Myocyte (in vitro differentiated cells): ENCODE data around the gene ABCA10. TPM values are rescaled to one million over a fixed set of nuclear protein-coding genes. Genes with fewer than 3 reads are reported as not detected.
"Not testable (repeated sequence)": the region's sequence is repeated elsewhere in the genome, so short reads cannot be mapped to it uniquely, and the experiment has no call there.

Experiments
- DNase-seq: peaks from one replicate; pipeline ENCODE4 v3.0.0-alpha.2; 2012; ENCODE audit warnings: low read depth
- polyA plus RNA-seq: library from polyadenylated mRNA; unstranded; fragments of >200 nt; gene quantifications from one replicate; pipeline ENCODE4 v1.2.1, GENCODE V29; 2012; ENCODE audit warnings: missing spikeins
- total RNA-seq: library from RNA; depleted of rRNA; stranded (reverse); fragments of >200 nt; gene quantifications from 2 replicates; pipeline ENCODE4 v1.2.3, GENCODE V29; 2014

ABCA10 gene
- total RNA-seq: 0.08 TPM in 1 of 2 replicates, not detected in the other
- not detected for polyA plus RNA-seq

GRCh38 chr17:69228576-69228975, at the start of gene ABCA10:
Gene ABCA10 (minus strand): TSS chr17:69228824. CDS start chr17:69225358, 3,466 bp downstream.
- no peak for DNase-seq

DNA sequence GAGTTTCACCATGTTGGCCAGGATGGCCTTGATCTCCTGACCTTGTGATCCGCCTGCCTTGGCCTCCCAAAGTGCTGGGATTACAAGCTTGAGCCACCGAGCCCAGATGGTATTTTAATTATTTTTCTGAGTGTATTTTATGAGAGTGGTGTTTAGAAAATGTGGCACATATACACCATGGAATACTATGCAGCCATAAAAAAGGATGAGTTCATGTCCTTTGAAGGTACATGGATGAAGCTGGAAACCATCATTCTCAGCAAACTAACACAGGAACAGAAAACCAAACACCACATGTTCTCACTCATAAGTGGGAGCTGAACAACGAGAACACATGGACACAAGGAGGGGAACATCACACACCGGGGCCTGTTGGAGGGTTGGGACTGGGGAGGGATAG, 47.7 kb upstream of the ABCA10 start:
- not testable (repeated sequence) for DNase-seq

- no peak for DNase-seq
These were observed 47.1 kb upstream of the ABCA10 start for GRCh38 chr17:69275751-69276150.

GRCh38 chr17:69271023-69271422, 42.4 kb upstream of the ABCA10 start:
- DNase-seq: no peak

GRCh38 chr17:69269131-69269998, 40.7 kb upstream of the ABCA10 start:
- DNase-seq: peak; percentile 6

DNA sequence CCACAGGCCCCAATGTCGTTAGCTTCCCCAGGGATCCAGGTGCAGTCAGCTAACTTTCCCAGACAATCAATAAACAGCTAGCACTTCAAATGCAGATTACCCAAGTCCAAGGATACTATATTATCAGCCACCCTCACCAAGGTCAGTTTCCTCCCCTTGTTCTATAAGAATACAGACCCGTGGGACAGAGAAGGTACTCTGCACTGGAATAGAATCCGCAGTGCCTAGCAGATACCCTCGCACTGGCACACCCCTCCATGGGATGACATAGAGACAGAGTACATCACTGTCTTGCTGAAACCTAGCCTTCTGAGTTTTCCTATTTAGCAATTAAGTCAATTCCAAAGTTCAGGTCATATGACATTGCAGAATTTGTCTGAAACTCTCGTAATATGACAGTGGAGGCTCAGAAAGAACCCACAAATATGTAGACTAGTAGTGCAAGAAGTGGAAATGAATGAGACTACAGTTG, 40.0 kb upstream of the ABCA10 start:
- no peak for DNase-seq

DNA sequence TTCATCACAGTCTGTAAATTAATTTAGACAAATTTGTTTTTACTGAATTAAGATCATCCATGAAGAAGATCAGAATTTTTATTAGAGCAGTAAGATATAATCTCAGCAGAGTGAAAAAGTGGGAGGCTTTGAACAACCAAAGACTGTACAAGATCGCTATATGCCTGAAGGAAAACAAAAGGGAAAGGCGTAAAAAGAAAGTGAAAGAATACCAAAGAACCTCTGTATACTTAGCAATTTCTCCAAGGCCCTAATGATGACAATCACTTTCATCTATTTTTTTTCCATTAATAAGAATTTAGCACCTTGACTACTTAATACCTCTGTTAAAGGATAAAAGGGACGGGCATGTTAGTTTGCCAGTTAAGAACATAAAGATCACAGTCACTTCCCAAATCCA, 38.6 kb upstream of the ABCA10 start:
- DNase-seq: no peak

- no peak for DNase-seq
These were observed 37.2 kb upstream of the ABCA10 start for GRCh38 chr17:69265873-69266272.

DNA sequence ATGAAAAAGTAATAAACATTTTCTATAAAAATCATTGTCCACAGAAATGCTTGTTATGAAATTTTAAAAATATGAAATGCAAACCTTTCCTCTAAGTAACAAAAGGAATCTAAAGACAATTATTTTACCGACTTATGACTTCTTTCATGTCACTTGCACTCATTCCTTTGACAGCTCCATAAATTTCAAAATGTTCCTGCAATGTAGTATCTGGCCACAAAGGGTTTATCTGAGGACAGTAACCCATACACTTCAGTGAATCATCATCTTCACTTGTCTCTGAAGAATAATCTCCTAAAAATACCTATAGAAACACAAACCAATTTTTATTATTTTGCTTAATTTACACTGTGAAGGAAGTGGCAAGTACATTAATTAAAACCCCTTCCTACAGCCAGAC, 25.6 kb upstream of the ABCA10 start:
- DNase-seq: peak; percentile 6

DNA sequence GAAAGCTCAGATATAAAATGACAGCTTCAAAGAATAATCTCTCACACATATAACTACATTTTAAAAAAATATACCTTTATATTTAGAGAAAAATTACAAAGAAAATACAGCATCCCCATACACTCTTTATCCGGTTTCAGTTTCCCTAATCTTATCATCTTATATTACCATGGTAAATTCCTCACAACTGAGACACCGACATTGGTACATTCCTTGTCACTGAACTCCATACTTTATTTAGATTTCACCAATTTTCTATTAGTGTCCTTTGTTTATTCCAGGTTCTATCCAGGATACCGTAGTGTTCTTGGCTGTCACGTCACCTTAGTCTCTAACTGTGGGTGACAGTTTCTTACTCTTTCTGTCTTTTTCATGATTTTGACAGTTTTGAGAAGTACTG, 22.0 kb upstream of the ABCA10 start:
- no peak for DNase-seq

DNA sequence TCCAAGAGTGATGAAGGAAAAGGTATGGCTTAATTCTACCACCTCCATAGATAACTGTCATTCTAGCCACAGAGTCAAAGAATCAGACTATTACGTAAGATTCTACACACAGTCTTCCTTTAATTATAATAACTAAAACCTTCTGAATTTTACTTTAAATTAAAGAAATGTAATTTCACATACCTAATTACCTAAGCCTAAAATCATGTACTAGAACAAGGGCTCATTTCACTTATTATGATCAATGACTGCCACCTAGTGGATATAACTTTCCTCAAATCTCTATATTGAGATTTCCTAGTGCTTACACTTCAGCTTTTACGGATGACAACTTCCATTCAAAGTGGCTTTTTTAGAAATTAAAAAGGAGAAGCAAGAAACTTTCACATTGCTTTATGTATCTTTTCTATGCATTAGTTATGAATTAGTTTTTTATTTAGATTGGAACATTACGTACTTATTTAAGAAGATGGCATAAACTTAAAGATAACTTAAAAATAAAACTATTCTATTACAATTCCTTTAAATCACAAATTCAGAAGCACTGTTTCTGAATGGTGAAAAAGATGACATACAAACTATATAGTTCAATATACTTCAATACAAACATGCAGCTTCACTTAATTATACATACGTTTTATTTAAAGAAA, 18.2 kb upstream of the ABCA10 start:
- peak; percentile 60 for DNase-seq

GRCh38 chr17:69246202-69246601, 17.6 kb upstream of the ABCA10 start:
- DNase-seq: no peak

GRCh38 chr17:69245617-69246016, 17.0 kb upstream of the ABCA10 start:
- DNase-seq: no peak

GRCh38 chr17:69239611-69240600, 11.3 kb upstream of the ABCA10 start:
- no peak for DNase-seq

DNA sequence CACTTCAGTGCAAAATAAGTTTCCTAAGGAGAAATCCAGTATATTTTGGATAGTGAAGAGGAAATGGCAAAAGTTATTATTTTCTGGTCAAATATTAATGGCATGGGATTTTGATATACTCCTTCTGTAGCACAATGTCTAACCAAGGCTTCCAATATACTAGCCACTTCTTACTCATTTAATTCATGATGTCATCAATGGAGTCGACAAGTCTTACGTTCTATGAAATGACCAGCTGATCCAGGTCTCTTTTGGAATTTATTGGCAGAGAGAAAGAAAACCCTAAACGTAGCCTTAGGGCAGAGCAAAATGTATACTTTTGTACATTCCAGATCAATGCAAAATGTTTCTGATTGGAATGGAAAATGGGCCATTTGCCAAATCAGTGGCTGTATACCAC, 8.3 kb upstream of the ABCA10 start:
- DNase-seq: no peak

GRCh38 chr17:69236464-69236863, 7.8 kb upstream of the ABCA10 start:
- no peak for DNase-seq

GRCh38 chr17:69235338-69236058, 6.9 kb upstream of the ABCA10 start:
- peak; percentile 80 for DNase-seq

DNA sequence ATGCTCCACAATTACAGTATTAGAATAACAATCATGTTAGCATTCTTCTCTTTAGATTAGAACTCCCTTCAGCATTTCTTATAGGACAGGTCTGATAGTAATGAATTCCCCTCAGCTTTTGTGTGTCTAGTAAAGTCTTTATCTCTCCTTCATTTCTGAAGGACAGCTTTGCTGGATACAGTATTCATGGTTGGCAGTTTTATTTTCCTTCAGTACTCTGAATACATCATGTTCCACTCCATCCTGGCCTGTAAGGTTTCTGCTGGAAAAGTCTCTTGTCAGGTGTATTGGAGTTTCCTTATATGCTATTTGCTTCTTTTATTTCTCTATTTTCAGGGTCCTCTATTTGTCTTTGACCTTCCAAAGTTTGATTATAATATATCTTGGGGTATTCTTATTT, 4.0 kb upstream of the ABCA10 start:
- DNase-seq: no peak

GRCh38 chr17:69231521-69231920, 2.9 kb upstream of the ABCA10 start:
- DNase-seq: peak; percentile 10

DNA sequence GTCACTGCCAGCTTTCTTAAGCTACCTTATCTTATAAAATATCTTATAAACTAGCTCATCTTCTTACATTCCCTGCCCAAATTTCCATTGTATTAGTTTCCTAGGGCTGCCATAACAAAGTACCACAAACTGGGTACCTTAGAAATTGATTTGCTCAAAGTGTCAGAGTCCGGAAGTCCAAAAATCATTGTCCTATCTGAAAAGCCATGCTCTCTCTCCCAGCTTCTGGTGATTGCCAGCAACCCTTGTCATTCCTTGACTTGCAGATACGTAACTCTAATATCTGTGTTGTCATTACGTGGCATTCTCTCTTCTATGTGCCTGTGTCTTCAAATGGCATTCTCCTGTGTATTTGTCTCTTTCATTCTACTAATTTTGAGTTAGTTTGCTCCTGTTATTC, 2.3 kb upstream of the ABCA10 start:
- no peak for DNase-seq

GRCh38 chr17:69228018-69228417, 606 bp downstream of the ABCA10 start:
- DNase-seq: no peak
